Activated CD8-positive, alpha-beta T cell treated with anti-CD3 and anti-CD28 coated beads for 36 hours (primary cell): Measurements from ENCODE around the gene SORBS2. TPM values are rescaled to one million over a fixed set of nuclear protein-coding genes. Genes with fewer than 3 reads are reported as not detected.

Experiments
- ATAC-seq: fragments of 200-7000 bp; cut with Tn5 transposase; one replicate; pipeline ENCODE4 v1.10.0; 2021; ENCODE audit warnings: mild to moderate bottlenecking, moderate library complexity
- CTCF ChIA-PET: fragments of 350-600 bp; sonication (Branson Sonifier 250); formaldehyde crosslinking; loops from one replicate; lab custom pipeline; 2021; ENCODE audit warnings: antibody characterized with exemption; lab: Charles Lee
- POLR2A ChIA-PET: fragments of 350-600 bp; sonication (Branson Sonifier 250); formaldehyde crosslinking; loops from one replicate; lab custom pipeline; 2021; ENCODE audit warnings: antibody characterized with exemption; lab: Charles Lee
- DNase-seq: peaks from one replicate; pipeline ENCODE4 v3.0.0-alpha.2; 2020
- H3K27ac Mint-ChIP-seq: one replicate; pipeline ENCODE4 v1.8.0; 2021; ENCODE audit warnings: mild to moderate bottlenecking, mixed read lengths
- H3K27me3 Mint-ChIP-seq: one replicate; pipeline ENCODE4 v1.8.0; 2021; ENCODE audit warnings: mixed read lengths
- H3K36me3 Mint-ChIP-seq: one replicate; pipeline ENCODE4 v1.8.0; 2021; ENCODE audit warnings: low read depth, mixed read lengths
- H3K4me1 Mint-ChIP-seq: one replicate; pipeline ENCODE4 v1.8.0; 2021; ENCODE audit warnings: low read depth, mixed read lengths
- H3K4me3 Mint-ChIP-seq: one replicate; pipeline ENCODE4 v1.8.0; 2021; ENCODE audit warnings: mild to moderate bottlenecking, moderate library complexity, mixed read lengths
- H3K9me3 Mint-ChIP-seq: one replicate; pipeline ENCODE4 v1.8.0; 2021; ENCODE audit warnings: mixed read lengths
- intact Hi-C: fragments of 100-400 bp; cut with micrococcal nuclease; formaldehyde crosslinking; loops from one replicate; pipeline ENCODE4 v1.10.0; 2022
- total RNA-seq, 2 experiments: library from RNA; stranded (reverse); gene quantifications; one replicate each; pipeline ENCODE4 v1.2.3, GENCODE V29; 2021
- TF ChIP-seq, protein P1 (sequence below): fragments of 200-600 bp; IDR thresholded peaks from one replicate; pipeline ENCODE4 v1.8.0; 2022; ENCODE audit warnings: antibody characterized with exemption, mild to moderate bottlenecking

Gene SORBS2
- total RNA-seq, 2 experiments from 2014 or later: not detected

DNA sequence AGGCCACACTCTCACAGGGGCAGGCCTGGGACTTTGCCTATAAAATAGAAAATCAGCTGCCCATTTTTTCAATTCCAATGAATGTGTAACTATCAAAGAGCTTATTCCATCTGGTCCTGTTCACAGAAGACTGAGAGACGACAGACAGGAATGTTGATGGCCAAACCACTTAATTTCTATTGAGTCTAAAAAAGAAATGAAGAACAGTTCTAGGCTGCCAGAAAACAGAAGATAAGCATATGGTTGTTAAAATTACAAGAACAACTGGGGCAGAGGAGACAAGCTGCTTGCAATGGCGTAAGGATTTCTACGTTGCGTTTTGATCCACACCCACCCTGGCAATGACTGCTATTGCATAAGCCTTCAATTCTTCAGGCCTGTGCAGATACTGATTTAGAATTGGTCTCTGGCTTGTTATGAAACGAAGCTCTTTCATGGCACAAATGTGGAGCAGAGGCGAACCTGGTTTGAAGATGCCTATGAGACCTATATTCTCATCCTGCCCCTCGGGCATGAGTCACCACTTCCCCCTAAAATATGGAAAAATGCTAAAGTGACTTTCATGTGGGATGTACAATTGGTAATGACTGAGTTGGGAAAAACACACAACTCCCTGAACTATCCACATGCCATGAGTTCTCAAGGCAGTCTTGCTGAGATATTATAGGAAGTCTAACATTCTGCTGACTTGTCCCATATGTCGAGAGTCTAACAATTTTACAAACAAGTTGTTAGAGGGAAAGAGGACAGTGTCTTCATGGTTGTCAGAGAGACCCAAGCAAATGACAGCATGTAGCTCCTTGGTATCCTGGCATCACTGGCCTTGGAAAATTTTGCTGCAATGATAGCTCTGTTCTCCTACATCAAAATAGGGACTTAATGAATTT lies 37.9 kb upstream of the SORBS2 start:
- no peak overlapping the region for H3K4me3 Mint-ChIP-seq
- TF ChIP-seq, protein P1, sequence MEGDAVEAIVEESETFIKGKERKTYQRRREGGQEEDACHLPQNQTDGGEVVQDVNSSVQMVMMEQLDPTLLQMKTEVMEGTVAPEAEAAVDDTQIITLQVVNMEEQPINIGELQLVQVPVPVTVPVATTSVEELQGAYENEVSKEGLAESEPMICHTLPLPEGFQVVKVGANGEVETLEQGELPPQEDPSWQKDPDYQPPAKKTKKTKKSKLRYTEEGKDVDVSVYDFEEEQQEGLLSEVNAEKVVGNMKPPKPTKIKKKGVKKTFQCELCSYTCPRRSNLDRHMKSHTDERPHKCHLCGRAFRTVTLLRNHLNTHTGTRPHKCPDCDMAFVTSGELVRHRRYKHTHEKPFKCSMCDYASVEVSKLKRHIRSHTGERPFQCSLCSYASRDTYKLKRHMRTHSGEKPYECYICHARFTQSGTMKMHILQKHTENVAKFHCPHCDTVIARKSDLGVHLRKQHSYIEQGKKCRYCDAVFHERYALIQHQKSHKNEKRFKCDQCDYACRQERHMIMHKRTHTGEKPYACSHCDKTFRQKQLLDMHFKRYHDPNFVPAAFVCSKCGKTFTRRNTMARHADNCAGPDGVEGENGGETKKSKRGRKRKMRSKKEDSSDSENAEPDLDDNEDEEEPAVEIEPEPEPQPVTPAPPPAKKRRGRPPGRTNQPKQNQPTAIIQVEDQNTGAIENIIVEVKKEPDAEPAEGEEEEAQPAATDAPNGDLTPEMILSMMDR: no peak
- no peaks in the 10 kb centered on the region for H3K36me3 Mint-ChIP-seq
- peaks cover 3% of the 10 kb centered on the region for H3K27me3 Mint-ChIP-seq
- DNase-seq (no peak), ATAC-seq (no peak)
- intact Hi-C loops: no loop called here
- H3K9me3 Mint-ChIP-seq: peaks cover 1% of the 10 kb centered on the region
- H3K27ac Mint-ChIP-seq: no peak overlapping the region
- ChIA-PET POLR2A (no interaction called here), CTCF (no interaction called here)
- no peaks in the 10 kb centered on the region for H3K4me1 Mint-ChIP-seq

DNA sequence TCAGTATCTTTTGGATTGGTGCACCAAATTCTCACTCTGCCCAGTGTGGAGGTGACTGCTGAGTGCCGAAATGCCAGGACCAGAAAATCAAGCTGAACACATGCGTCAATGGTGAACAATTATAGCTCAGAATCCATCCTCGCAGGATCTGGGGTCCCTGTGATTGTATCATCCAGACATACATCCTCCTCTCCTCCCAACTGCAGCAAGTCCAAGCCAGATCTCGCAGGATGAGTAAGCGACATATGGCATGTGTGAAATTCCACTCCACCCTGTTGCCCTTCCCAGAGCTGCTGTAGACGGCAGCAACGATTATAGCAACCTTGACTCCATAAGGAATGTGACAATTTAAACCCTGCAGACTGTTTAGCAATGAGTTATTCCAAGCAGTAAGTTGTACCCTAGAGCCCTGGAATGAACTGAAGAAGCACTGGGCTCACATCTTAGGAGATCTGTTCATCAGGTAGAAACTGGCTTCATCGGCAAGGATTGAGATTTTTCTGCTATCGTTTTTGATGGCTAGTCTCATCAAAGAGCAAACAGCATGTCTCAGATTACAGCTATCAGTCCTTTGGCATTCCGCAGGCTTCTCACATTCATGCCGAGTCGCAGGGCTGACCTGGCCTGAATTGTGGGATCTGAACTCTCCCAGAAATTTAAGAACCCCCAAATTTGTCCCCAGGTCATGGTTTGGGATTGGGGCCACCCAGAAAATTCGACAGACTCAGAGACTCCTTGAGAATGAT lies 35.5 kb upstream of the SORBS2 start:
- POLR2A ChIA-PET: no interaction called here
- H3K36me3 Mint-ChIP-seq: no peaks in the 10 kb centered on the region

DNA sequence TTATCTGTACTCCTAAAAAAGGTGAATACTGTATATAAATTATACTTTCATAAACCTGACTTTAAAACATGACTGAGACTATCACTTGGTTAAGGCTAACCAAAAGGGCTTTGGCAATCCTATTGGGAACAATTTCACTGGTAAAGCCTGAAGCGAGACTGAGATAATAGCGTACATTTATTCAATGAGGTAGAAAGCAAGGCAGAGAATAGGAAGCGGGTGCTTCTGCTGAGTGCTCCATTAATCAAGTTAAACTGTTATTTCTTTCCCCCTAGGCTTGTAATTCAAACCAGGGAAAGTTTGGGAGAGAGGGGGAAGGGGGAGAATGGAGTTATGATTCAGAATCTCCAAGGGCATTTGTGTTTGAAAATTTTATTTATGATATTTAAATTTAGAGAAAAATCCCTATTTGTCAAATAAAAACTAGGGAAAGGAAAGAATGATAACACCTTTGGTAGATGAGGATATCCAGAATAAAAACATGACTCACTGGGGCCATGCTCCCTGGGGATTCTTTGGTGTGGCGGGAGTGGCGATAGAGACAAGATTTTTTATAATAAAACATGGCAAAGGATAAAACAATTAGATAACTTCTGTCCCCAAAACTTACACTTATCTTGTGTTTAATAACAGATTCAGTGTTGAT lies 34.6 kb upstream of the SORBS2 start:
- no peak overlapping the region for H3K4me3 Mint-ChIP-seq
- intact Hi-C loops: no loop called here
- DNase-seq (no peak), ATAC-seq (no peak)
- POLR2A ChIA-PET: no interaction called here
- H3K9me3 Mint-ChIP-seq: peaks cover 3% of the 10 kb centered on the region
- CTCF ChIA-PET: no interaction called here
- H3K27me3 Mint-ChIP-seq: peaks cover 1% of the 10 kb centered on the region
- H3K36me3 Mint-ChIP-seq: no peaks in the 10 kb centered on the region
- H3K4me1 Mint-ChIP-seq: no peaks in the 10 kb centered on the region
- TF ChIP-seq, protein P1: no peak
- no peak overlapping the region for H3K27ac Mint-ChIP-seq

More for the DNA sequence above, 35.5 kb upstream of the SORBS2 start:
- TF ChIP-seq, protein P1: no peak
- Mint-ChIP-seq H3K4me3 (no peak overlapping the region), H3K9me3 (peaks cover 1% of the 10 kb centered on the region), H3K27me3 (peaks cover 1% of the 10 kb centered on the region), H3K4me1 (no peaks in the 10 kb centered on the region), H3K27ac (no peak overlapping the region)
- CTCF ChIA-PET: no interaction called here
- DNase-seq: no peak
- ATAC-seq: no peak
- intact Hi-C loops: no loop called here

DNA sequence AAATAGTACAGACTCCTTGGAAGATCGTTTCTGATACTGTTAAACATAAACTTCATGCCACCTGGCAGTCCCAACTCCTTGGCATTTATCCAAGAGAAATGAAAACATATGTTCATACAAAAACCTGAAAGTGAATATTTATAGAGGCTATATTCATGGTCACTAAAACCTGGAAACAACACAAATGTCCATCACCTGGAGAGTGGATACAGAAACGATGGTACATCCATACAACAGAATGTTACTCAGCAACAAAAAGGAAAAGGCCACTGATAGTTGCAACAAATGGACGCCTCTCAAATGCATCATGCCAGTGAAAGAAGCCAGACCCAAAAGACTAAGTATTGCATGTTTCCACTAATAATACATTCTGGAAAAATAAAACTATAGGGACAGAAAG lies 34.0 kb upstream of the SORBS2 start:
- no peaks in the 10 kb centered on the region for H3K36me3 Mint-ChIP-seq

More for the DNA sequence above, 34.0 kb upstream of the SORBS2 start:
- DNase-seq (no peak), ATAC-seq (no peak)
- no peaks in the 10 kb centered on the region for H3K27me3 Mint-ChIP-seq
- ChIA-PET POLR2A (no interaction called here), CTCF (no interaction called here)
- no peak overlapping the region for H3K27ac Mint-ChIP-seq
- intact Hi-C loops: no loop called here
- H3K4me3 Mint-ChIP-seq: no peak overlapping the region
- H3K9me3 Mint-ChIP-seq: peaks cover 3% of the 10 kb centered on the region
- H3K4me1 Mint-ChIP-seq: no peaks in the 10 kb centered on the region
- TF ChIP-seq, protein P1: no peak
